C4-2B (cell line): ENCODE measurements around the gene GAMT.

Experiments
- CTCF ChIP-seq: fragments of 450-650 bp; conservative IDR thresholded peaks from 2 replicates; pipeline ENCODE4 v1.5.1; 2017; ENCODE audit warnings: mild to moderate bottlenecking
- ZFX ChIP-seq: fragments of 450-650 bp; IDR thresholded peaks from 2 replicates; pipeline ENCODE4 v1.6.1; 2017

- TF ChIP-seq CTCF (no peak), ZFX (no peak)
These were observed 13.4 kb downstream of the GAMT start for GRCh38 chr19:1387684-1388636.
